Lower leg skin (tissue), 4 donors: ENCODE measurements around the gene SAFB. TPM values are rescaled to one million over a fixed set of nuclear protein-coding genes. Genes with fewer than 3 reads are reported as not detected.

ENCODE experiments used
- DNase-seq, 2 donors: peaks; one replicate each; pipeline ENCODE4 v3.0.0-alpha.2; 2019; ENCODE audit warnings: low spot score in 2 of 2
- H3K4me3 ChIP-seq: fragments of 200-600 bp; sonication (generic); 2 replicates; pipeline ENCODE4 v1.5.1; 2017; ENCODE audit warnings: mild to moderate bottlenecking, low read depth; ENCODE audit not compliant: poor library complexity, severe bottlenecking
- POLR2A ChIP-seq, 2 donors: fragments of 450-650 bp; IDR thresholded peaks; one replicate each; pipeline ENCODE4 v1.6.1; 2016 to 2017; ENCODE audit warnings: antibody characterized with exemption in 2 of 2, mild to moderate bottlenecking in 1 of 2, moderate library complexity in 1 of 2
- WGBS, 2 donors: methylation state at CpG; one replicate each; pipeline ENCODE4 v1.1.5; 2018; 5-methylcytosine and 5-hydroxymethylcytosine counted together
- intact Hi-C: fragments of 100-400 bp; cut with DNase I; formaldehyde crosslinking; loops from one replicate; pipeline ENCODE4 v1.15.0; 2023; ENCODE audit warnings: low total_unique reads
- total RNA-seq, 4 donors: library from RNA; depleted of rRNA; stranded (reverse); fragments of >200 nt; gene quantifications; one replicate each; pipeline ENCODE4 v1.1.0, GENCODE V29; 2016
- TF ChIP-seq, protein P1 (sequence below), 3 donors: fragments of 450-650 bp; IDR thresholded peaks; one replicate each; pipeline ENCODE4 v1.5.1; 2016; ENCODE audit warnings: antibody characterized with exemption in 3 of 3, mild to moderate bottlenecking in 3 of 3, moderate library complexity in 2 of 3

The SAFB gene
- total RNA-seq, 4 donors from 2014 or later = 41.6 to 136 (median 80.4) TPM

DNA sequence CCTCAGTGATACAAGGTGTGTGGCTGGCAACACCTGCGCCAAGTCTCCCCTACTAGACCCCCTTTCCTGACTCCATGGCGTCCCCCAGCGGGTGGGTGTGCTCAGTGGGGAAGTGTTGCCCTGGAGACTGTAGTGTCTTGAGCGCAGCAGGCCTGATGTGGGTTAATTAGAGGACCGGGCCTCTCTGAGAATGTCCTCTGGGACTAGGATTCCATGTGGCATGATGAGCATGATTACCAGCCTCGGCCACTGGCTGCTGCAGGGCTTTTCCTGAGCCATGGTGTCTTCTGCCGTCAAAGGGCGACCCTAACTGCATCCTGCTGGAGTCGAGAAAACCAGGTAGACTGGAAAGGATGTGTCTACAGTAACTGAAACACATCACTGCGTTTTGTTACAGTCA, 29.4 kb downstream of the SAFB start:
- intact Hi-C loops = no loop called here
- no peak for TF ChIP-seq POLR2A (IDR thresholded peaks at IDR 0.05)
- TF ChIP-seq, protein P1, sequence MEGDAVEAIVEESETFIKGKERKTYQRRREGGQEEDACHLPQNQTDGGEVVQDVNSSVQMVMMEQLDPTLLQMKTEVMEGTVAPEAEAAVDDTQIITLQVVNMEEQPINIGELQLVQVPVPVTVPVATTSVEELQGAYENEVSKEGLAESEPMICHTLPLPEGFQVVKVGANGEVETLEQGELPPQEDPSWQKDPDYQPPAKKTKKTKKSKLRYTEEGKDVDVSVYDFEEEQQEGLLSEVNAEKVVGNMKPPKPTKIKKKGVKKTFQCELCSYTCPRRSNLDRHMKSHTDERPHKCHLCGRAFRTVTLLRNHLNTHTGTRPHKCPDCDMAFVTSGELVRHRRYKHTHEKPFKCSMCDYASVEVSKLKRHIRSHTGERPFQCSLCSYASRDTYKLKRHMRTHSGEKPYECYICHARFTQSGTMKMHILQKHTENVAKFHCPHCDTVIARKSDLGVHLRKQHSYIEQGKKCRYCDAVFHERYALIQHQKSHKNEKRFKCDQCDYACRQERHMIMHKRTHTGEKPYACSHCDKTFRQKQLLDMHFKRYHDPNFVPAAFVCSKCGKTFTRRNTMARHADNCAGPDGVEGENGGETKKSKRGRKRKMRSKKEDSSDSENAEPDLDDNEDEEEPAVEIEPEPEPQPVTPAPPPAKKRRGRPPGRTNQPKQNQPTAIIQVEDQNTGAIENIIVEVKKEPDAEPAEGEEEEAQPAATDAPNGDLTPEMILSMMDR (IDR thresholded peaks at IDR 0.05) = no peak
- 84 to 89% methylated on average over 10 of the region's 10 CpGs for WGBS, 2 donors
- H3K4me3 ChIP-seq = no peak overlapping the region
- DNase-seq = no peak

DNA sequence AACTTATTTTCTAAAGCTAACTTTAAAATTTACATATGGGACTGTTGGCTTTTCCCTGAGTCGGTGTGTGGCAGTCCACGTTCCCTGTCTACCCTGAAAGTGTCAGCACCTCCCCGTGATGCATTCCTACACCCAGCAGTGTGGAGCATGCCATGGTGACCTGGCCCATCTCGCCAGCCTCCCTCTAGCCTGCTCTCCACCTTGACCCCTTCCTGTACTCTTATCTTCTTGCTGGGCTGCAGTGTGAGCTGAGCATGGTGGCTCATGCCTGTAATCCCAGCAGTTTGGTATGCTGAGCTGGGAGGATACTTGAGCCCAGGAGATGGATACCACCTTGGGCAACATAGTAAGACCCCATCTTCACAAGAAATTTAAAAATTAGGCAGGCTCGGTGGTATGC, 32.0 kb downstream of the SAFB start:
- intact Hi-C loops = no loop called here
- no peak for TF ChIP-seq POLR2A (IDR thresholded peaks at IDR 0.05)
- TF ChIP-seq, protein P1 (IDR thresholded peaks at IDR 0.05) = no peak

DNA sequence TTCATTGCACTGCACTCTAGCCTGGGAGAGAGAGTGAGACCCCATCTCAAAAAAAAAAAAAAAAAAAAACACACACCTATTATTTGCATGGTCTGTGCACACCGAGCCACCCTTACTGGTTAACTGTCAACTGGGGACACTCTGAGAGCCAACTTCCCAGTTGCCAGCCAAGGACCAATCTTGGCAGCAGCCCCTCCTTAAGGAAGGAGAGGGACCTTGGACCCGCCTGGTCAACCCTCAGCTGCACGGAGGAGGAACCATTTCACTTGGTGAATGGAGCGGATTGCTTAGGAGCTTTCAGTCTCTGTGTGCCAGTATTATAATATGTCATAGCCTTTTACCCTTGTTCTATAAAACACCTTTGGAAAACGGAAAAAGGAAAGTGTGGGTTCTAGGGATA, 32.5 kb downstream of the SAFB start:
- H3K4me3 ChIP-seq = no peak overlapping the region
- TF ChIP-seq, protein P1 (IDR thresholded peaks at IDR 0.05) = no peak
- TF ChIP-seq POLR2A (IDR thresholded peaks at IDR 0.05) = no peak
- intact Hi-C loops = no loop called here
- 76 to 85% methylated on average over 5 of the region's 5 CpGs for WGBS, 2 donors
- DNase-seq = no peak

More for the DNA sequence above, 32.0 kb downstream of the SAFB start:
- WGBS, 2 donors = 85 to 90% methylated on average over 5 of the region's 5 CpGs
- no peak for DNase-seq
- H3K4me3 ChIP-seq = no peak overlapping the region

DNA sequence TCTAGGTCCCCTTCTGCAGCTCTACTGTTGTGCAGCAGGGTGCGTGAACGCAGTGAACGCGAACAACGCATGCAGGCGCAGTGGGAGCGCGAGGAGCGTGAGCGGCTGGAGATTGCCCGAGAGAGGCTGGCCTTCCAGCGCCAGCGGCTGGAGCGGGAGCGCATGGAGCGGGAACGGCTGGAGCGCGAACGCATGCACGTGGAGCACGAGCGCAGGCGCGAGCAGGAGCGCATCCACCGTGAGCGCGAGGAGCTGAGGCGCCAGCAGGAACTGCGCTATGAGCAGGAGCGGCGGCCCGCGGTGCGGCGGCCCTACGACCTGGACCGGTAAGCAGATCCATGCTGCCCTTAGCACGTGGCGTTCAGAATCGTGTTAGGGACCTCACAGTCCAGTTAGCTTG, 38.6 kb downstream of the SAFB start:
- TF ChIP-seq, protein P1 (IDR thresholded peaks at IDR 0.05) = no peak
- no peak for TF ChIP-seq POLR2A (IDR thresholded peaks at IDR 0.05)
- whole genome bisulfite sequencing, 2 donors = 96 to 97% methylated on average over 42 of the region's 42 CpGs
- intact Hi-C loops = loop anchor here (10.0 kb wide), 1 partner anchor 47 kb away; no protein-coding TSS in a partner anchor
- no peak overlapping the region for H3K4me3 ChIP-seq
- no peak for DNase-seq

DNA sequence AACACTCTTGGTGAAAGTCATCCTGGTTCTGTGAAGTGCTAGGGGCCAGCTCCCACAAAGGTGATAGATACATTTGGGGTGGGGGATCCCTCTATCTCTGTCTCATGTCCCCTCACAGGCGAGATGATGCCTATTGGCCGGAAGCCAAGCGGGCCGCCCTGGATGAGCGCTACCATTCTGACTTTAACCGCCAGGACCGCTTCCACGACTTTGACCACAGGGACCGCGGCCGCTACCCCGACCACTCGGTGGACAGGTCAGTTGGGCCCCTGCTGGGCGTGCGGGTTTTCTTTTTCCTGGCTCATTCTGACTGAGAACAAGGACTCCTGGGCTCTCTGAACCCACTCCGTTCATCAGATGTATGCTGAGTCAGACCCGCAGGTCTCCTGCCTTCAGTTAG, 41.0 kb downstream of the SAFB start:
- H3K4me3 ChIP-seq = no peak overlapping the region
- no peak for TF ChIP-seq POLR2A (IDR thresholded peaks at IDR 0.05)
- TF ChIP-seq, protein P1 (IDR thresholded peaks at IDR 0.05) = no peak
- no peak for DNase-seq
- intact Hi-C loops = loop anchor here (10.0 kb wide), 1 partner anchor 49 kb away; no protein-coding TSS in a partner anchor
- 91 to 95% methylated on average over 17 of the region's 17 CpGs for WGBS, 2 donors

DNA sequence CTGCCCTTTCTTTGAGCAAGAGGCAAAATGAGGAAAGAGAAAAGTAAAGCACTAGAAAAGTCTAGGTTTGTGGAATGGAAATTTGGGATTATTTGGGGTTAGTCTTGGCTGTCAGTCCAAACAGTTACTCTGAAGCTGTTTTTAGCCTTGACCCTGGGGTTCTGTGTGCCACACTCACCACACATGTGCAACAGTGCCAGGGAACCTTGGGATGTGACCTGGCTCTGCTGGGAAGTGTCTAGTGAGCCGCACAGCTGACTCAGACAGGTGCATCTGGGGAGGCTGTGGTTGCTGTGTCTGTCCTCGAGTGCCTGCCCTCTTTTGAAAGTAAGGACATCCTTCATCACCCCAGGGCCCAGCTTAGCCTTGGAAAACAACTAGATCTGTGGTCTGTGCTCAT, 41.6 kb downstream of the SAFB start:
- 85 to 89% methylated on average over 2 of the region's 2 CpGs for WGBS, 2 donors
- TF ChIP-seq, protein P1 (IDR thresholded peaks at IDR 0.05) = no peak
- no peak for TF ChIP-seq POLR2A (IDR thresholded peaks at IDR 0.05)
- H3K4me3 ChIP-seq = no peak overlapping the region
- DNase-seq = no peak
- intact Hi-C loops = loop anchor here (10.0 kb wide), 1 partner anchor 50 kb away; no protein-coding TSS in a partner anchor
